ENCODE data around the gene PHACTR1. TPM values are rescaled to one million over a fixed set of nuclear protein-coding genes. Genes with fewer than 3 reads are reported as not detected.

PHACTR1 gene
- total and polyA plus RNA-seq, 9 of the 15 experiments (the other 6 are each of a cell fraction or from before 2014, with no cell fraction given) = 11.5 to 32.6 (median 22.0) TPM

- TF ChIP-seq KLF6 (CRISPR knock-in tag; IDR thresholded peaks at IDR 0.05; ENCODE audit: borderline replicate concordance) = no peak
- TF ChIP-seq, protein P1, sequence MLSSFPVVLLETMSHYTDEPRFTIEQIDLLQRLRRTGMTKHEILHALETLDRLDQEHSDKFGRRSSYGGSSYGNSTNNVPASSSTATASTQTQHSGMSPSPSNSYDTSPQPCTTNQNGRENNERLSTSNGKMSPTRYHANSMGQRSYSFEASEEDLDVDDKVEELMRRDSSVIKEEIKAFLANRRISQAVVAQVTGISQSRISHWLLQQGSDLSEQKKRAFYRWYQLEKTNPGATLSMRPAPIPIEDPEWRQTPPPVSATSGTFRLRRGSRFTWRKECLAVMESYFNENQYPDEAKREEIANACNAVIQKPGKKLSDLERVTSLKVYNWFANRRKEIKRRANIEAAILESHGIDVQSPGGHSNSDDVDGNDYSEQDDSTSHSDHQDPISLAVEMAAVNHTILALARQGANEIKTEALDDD (IDR thresholded peaks at IDR 0.05) = no peak
- no peak for TF ChIP-seq ZBTB7A (IDR thresholded peaks at IDR 0.05; ENCODE audit: borderline replicate concordance, control insufficient read depth, low read depth, low read length)
- no peak for TF ChIP-seq KLF1 (tag; IDR thresholded peaks at IDR 0.05)
Measured at GRCh38 chr6:13285705-13286104, 569.1 kb downstream of the PHACTR1 start (continued).

DNA sequence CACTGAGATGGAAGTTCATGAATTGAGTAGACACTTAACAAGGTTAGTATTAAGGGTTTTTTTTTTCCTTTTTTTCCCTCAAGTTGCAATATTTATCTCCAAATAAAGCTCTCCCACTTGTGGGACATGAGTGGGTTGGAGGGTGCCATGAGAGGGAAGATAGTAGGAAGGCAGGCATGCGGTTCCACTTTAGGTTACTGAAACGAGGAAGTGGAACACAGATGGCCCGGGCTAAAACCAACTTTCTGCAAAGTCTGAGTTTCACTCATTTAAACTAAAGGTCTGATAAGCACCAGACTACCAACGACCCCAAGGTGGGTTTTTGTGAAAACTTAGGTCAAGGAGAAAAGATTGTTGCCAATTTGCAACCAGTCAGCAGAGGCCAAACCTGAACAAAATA is 569.6 kb downstream of the PHACTR1 start:
- WGBS (ENCODE audit: insufficient coverage, low coverage, missing lambda C conversion rate) = 65% methylated on average over 4 of the region's 4 CpGs
- H3K36me3 ChIP-seq (ENCODE audit: control insufficient read depth, insufficient read depth, low read length) = peaks cover 71% of the 10 kb centered on the region

More for the DNA sequence above, 569.6 kb downstream of the PHACTR1 start:
- H3K9me3 ChIP-seq (replicated peaks; ENCODE audit: control insufficient read depth, insufficient read depth, low read depth, low read length) = peaks cover 11% of the 10 kb centered on the region
- peaks cover 7 to 17% of the 10 kb centered on the region in 2 experiments; a peak in 4 of 5 replicates for H3K4me1 ChIP-seq (replicated peaks in 1 of 2; ENCODE audit: control insufficient read depth in 2 of 2, insufficient read depth in 2 of 2, low read length in 2 of 2)
- H3K9ac ChIP-seq (ENCODE audit: insufficient read depth in 1 of 2, low read depth in 2 of 2, low read length in 2 of 2) = no peak overlapping the region
- no peak overlapping the region for H3K4me3 ChIP-seq
- no peaks in the 10 kb centered on the region for H3K27me3 ChIP-seq (ENCODE audit: control insufficient read depth in 2 of 2, insufficient read depth in 2 of 2, low read length in 2 of 2)
- no peaks in the 10 kb centered on the region for H4K20me1 ChIP-seq (replicated peaks; ENCODE audit: control insufficient read depth, insufficient read depth, low read length)
- no peak for FAIRE-seq
- ATAC-seq = no peak
- H3K27ac ChIP-seq (ENCODE audit: extremely low read depth, low read depth, low read length) = no peak overlapping the region
- no peaks in the 10 kb centered on the region for H3K79me2 ChIP-seq (ENCODE audit: control insufficient read depth, insufficient read depth, low read length)
- in situ Hi-C loops (cut with MboI) (no loop called here), intact Hi-C loops (cut with micrococcal nuclease) (loop anchor here (5.0 kb wide), 1 partner anchor 74 kb away; no protein-coding TSS in a partner anchor)
- POLR2A ChIA-PET = interaction anchor here (0.7 to 1.4 kb wide), 3 partner anchors 9 to 38 kb away, joined by 3 to 4 read pairs (median 3); no protein-coding TSS in a partner anchor
- H3K9me1 ChIP-seq (ENCODE audit: control insufficient read depth, insufficient read depth, low read length) = peaks cover 3% of the 10 kb centered on the region
- no TSS peak for BruUV-seq (replicated peaks)
- no peak overlapping the region for H2AFZ ChIP-seq (ENCODE audit: low read depth, low read length)
- TF ChIP-seq POU5F1 (IDR thresholded peaks at IDR 0.05; ENCODE audit: borderline replicate concordance, low read depth, low read length, partially characterized antibody) = no peak
- TF ChIP-seq SPI1 (IDR thresholded peaks at IDR 0.05; ENCODE audit: borderline replicate concordance, low read depth, low read length) = peak; percentile 51; the same call in 1 of the 2 replicates
- CTCF ChIA-PET (ENCODE audit: low intra/inter-chr PET ratio) = no interaction called here
- H3K4me2 ChIP-seq (ENCODE audit: insufficient read depth, low read length) = no peak overlapping the region
- no peak for DNase-seq (ENCODE audit: extremely low read depth in 1 of 4, low spot score in 3 of 4)
